Tibial nerve (tissue), 4 donors: ENCODE results near the gene NAALAD2.

Experiments used
- EP300 ChIP-seq, 2 donors: sonication (generic); formaldehyde crosslinking; IDR thresholded peaks; one replicate each; pipeline ENCODE4 v1.6.1; 2017; ENCODE audit warnings: antibody characterized with exemption in 2 of 2, mild to moderate bottlenecking in 1 of 2
- POLR2A ChIP-seq, 2 donors: fragments of 450-650 bp; IDR thresholded peaks; one replicate each; pipeline ENCODE4 v1.6.1; 2017; ENCODE audit warnings: antibody characterized with exemption in 2 of 2, mild to moderate bottlenecking in 2 of 2, moderate library complexity in 2 of 2
- TF ChIP-seq, protein P1 (sequence below), 5 experiments: fragments of 200-600 bp in 3 of 5; fragments of 450-650 bp in 2 of 5; sonication (generic) in 3 of 5; IDR thresholded peaks; one replicate each; pipeline ENCODE4 v1.5.1; 2016 to 2019; ENCODE audit warnings: antibody characterized with exemption in 5 of 5, mild to moderate bottlenecking in 3 of 5, moderate library complexity in 2 of 5

GRCh38 chr11:90120191-90120590 lies 14.3 kb upstream of the NAALAD2 start:
- TF ChIP-seq, protein P1, sequence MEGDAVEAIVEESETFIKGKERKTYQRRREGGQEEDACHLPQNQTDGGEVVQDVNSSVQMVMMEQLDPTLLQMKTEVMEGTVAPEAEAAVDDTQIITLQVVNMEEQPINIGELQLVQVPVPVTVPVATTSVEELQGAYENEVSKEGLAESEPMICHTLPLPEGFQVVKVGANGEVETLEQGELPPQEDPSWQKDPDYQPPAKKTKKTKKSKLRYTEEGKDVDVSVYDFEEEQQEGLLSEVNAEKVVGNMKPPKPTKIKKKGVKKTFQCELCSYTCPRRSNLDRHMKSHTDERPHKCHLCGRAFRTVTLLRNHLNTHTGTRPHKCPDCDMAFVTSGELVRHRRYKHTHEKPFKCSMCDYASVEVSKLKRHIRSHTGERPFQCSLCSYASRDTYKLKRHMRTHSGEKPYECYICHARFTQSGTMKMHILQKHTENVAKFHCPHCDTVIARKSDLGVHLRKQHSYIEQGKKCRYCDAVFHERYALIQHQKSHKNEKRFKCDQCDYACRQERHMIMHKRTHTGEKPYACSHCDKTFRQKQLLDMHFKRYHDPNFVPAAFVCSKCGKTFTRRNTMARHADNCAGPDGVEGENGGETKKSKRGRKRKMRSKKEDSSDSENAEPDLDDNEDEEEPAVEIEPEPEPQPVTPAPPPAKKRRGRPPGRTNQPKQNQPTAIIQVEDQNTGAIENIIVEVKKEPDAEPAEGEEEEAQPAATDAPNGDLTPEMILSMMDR (IDR thresholded peaks at IDR 0.05), result no peak
- no peak for TF ChIP-seq POLR2A (IDR thresholded peaks at IDR 0.05)
- TF ChIP-seq EP300 (IDR thresholded peaks at IDR 0.05), result no peak
